Endothelial cell of umbilical vein (primary cell): ENCODE data around the gene RBM4.
"Not testable (repeated sequence)": the region's sequence is repeated elsewhere in the genome, so short reads cannot be mapped to it uniquely, and the experiment has no call there.

ENCODE experiments used
- EZH2 ChIP-seq: IDR thresholded peaks from 2 replicates; pipeline ENCODE4 v1.6.1; 2012; ENCODE audit warnings: borderline replicate concordance, low read depth, mild to moderate bottlenecking, moderate library complexity, low read length, inconsistent platforms; ENCODE audit not compliant: severe bottlenecking
- FOS ChIP-seq: IDR thresholded peaks from 2 replicates; pipeline ENCODE4 v1.6.1; 2011; ENCODE audit warnings: mild to moderate bottlenecking, low read length, moderate library complexity, borderline replicate concordance; ENCODE audit not compliant: insufficient read depth
- GATA2 ChIP-seq: IDR thresholded peaks from 2 replicates; pipeline ENCODE4 v1.7.0; 2011; ENCODE audit warnings: low read depth, mild to moderate bottlenecking, moderate library complexity, mixed read lengths, low read length; ENCODE audit not compliant: insufficient read length, insufficient read depth
- JUN ChIP-seq: IDR thresholded peaks from 2 replicates; pipeline ENCODE4 v1.6.1; 2011; ENCODE audit warnings: borderline replicate concordance, low read depth; ENCODE audit not compliant: insufficient read length, insufficient read depth
- MYC ChIP-seq: IDR thresholded peaks from one replicate; pipeline ENCODE4 v1.6.1; 2011; ENCODE audit warnings: mild to moderate bottlenecking, low read depth, low read length
- POLR2A ChIP-seq: IDR thresholded peaks from 2 replicates; pipeline ENCODE4 v1.6.1; 2012; ENCODE audit warnings: low read depth, mild to moderate bottlenecking, control low read depth, low read length
- POLR2AphosphoS5 ChIP-seq: IDR thresholded peaks from 2 replicates; pipeline ENCODE4 v1.6.1; 2012; ENCODE audit warnings: low read depth, mild to moderate bottlenecking, control low read depth, low read length, moderate library complexity; ENCODE audit not compliant: insufficient read depth
- TF ChIP-seq, protein P1 (sequence below), 2 donors: IDR thresholded peaks; 1 replicate in 1 of 2; 2 replicates in 1 of 2; pipeline ENCODE4 v1.5.1; 2011; ENCODE audit warnings: low read length in 2 of 2, mild to moderate bottlenecking in 2 of 2, moderate library complexity in 2 of 2, control low read depth in 1 of 2, inconsistent platforms in 1 of 2, low read depth in 1 of 2; ENCODE audit not compliant: insufficient read depth in 1 of 2; ENCODE audit errors: extremely low read depth in 1 of 2
- TF ChIP-seq, protein P2 (sequence below): IDR thresholded peaks from 2 replicates; pipeline ENCODE4 v1.6.1; 2011; ENCODE audit not compliant: insufficient read depth, insufficient read length

DNA sequence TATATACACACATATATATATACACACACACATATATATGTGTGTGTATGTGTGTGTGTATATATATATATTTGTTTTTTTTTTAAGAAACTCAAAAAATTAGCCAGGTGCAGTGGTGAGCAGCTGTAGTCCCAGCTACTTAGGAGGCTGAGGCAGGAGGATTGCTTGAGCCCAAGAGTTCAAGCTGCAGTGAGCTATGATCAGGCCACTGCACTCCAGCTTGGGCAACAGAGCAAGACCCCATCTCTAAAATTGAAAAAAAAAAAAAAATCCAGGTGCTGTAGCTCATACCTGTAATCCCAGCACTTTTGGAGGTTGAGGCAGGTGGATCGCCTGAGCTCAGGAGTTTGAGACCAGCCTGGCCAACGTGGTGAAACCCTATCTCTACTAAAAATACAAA is 49.2 kb upstream of the RBM4 start:
- TF ChIP-seq, protein P1, sequence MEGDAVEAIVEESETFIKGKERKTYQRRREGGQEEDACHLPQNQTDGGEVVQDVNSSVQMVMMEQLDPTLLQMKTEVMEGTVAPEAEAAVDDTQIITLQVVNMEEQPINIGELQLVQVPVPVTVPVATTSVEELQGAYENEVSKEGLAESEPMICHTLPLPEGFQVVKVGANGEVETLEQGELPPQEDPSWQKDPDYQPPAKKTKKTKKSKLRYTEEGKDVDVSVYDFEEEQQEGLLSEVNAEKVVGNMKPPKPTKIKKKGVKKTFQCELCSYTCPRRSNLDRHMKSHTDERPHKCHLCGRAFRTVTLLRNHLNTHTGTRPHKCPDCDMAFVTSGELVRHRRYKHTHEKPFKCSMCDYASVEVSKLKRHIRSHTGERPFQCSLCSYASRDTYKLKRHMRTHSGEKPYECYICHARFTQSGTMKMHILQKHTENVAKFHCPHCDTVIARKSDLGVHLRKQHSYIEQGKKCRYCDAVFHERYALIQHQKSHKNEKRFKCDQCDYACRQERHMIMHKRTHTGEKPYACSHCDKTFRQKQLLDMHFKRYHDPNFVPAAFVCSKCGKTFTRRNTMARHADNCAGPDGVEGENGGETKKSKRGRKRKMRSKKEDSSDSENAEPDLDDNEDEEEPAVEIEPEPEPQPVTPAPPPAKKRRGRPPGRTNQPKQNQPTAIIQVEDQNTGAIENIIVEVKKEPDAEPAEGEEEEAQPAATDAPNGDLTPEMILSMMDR (IDR thresholded peaks at IDR 0.05; ENCODE audit: extremely low read depth in 1 of 2, insufficient read depth in 1 of 2, low read depth in 1 of 2, low read length in 2 of 2), result not testable (repeated sequence)
- TF ChIP-seq POLR2AphosphoS5, FOS, POLR2A, EZH2, MYC, JUN, GATA2: not testable (repeated sequence)
- TF ChIP-seq, protein P2, sequence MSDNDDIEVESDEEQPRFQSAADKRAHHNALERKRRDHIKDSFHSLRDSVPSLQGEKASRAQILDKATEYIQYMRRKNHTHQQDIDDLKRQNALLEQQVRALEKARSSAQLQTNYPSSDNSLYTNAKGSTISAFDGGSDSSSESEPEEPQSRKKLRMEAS, result not testable (repeated sequence)
